ENCODE results near the gene BABAM2.
A peak's percentile ranks its signal among the peaks of the same experiment; 100 is the strongest.
"Not testable (repeated sequence)": the region's sequence is repeated elsewhere in the genome, so short reads cannot be mapped to it uniquely, and the experiment has no call there.

The BABAM2 gene

GRCh38 chr2:27988306-27988705 lies 97.8 kb downstream of the BABAM2 start:
- DNase-seq: no peak

DNA sequence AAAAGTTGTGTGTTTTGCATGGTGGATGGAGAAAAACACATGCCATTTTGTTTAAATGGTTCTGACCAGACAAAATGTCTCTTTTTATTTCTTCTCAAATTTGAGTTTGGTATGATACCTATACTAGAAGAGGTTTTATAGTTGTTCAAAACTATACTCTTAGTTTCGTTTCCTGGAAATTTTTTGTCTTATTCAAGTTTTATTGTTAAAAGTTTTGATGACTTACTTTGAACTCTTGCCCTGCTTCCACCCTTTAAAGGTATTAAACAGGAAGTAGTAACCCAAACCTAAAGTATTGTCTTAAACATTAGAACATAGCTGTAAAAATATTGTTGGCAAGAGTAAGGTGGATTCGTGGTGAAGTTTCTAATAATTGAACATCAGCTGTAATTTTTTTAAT lies 98.2 kb downstream of the BABAM2 start:
- no peak for DNase-seq

GRCh38 chr2:27989149-27989548 lies 98.6 kb downstream of the BABAM2 start:
- DNase-seq: no peak

DNA sequence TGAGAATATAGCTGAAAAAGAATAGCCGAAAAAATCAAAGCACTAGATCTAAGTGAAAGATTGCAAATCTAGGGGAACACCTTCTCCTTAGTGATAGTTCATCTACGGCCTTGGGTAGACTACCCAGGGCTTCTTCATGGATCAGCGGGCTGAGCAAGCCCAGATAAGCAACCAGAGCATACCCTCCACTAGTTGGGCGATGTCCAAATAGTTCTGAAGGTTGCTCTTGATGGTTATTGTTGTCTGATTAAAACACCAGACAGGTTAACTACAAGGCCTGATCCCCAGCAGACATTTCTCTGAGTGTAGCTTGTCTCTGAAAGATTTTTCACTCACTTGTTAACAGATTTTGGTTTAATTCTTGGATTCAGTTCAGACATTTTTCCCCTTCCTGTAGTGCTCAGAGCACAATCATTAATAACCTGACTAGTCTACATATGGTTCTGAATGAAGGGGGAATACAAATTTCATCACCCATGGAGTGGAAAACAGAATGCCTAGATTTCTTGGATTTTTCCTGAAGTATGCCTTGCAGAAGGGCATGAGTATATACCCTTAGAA lies 99.6 kb downstream of the BABAM2 start:
- DNase-seq: peak; percentile 78

DNA sequence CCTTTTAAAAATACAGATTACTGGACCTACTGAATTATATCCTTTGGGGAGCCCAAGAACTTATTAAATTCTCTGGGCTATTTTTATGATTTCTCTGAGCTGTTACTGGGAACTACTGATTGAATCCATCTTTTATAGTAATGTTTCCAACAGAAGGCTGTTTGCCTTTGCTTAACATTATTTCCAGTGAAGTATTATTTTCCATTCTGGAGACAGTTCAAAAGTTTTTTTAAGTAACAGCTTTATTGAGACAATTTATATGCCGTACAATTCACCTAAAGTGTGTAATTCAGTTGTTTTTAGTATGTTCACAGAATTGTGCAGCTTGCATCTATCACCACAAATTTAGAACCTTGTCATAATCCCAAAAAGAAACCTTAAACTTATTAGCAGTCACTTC lies 100.6 kb downstream of the BABAM2 start:
- no peak for DNase-seq

DNA sequence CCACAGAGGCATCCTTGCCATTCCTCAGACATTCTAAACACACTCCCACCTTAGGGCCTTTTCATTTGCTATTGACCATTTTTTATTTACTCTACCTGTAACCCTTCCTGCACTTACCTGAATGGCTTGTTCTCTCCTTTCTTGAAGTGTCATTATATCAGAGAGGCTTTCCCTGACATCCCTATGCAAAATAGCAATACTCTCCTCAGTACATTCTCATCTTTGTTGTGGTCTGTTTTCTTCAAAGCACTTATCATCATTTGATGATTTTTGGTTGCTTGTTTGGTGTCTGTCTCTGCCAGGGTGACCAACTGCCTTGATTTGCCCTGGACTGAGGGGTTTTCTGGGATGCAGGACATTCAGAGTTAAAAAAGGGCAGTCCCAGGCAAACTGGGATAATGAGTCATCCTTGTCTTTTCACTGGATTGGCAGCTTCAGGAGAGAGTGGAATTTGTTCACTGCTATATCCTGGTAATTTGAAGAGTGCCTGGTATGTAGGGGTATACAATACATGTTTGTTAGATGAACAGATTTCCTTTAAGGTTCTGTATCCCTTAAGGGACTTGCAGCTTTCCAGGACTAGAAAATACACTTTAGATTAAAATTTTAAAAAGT lies 102.4 kb downstream of the BABAM2 start:
- peak; percentile 87 for DNase-seq

DNA sequence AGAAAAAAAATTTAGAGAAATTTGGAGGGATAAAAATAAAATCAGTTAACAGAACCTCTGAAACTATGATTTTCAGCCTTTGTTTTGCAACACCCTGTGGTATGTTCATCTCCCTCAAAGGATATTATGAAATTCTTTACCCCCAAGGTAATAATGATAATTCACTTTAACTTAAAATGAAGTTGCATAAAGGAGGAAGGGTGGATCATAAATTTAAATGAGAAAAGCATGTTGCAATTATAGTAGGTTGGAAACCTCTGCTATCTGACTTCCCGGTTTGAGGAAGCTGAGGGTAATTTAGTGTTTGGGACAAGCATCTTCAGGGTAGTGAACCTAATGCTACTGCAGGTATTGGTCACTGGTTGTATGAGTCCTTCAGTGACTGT lies 102.9 kb downstream of the BABAM2 start:
- no peak for DNase-seq

DNA sequence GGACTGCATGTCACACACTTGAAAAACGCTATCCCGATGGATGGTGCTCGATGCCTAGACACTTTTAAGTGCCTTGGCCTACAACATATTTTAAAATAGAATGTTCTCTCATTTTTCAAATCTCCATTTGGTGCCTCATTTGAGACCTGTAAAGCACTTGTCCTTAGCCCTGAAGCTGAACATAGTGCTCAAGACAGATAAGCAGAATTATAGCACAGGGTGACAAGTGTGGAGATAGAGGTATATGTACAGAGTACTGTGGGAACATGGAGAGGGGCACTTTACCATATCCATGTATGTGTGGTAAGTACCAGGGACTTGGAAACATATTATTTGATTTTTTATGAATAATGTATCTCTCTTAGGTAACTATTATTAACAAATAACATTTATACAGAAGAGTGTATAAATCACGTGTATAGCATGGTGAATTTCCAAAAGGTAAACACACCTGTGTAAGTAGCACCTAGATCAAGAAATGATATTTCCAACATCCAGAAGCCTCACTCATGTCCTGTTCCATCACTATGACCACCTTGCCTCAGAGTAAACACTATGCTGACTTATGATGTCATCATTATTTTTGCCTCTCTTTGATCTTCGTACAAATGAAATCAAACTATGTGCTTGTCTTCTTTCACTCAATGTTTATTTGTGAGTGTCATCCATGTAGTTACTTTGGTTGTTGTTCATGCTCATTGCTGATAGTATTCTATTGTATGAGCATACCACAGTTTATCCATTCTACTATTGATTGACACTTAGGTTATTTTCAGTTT lies 103.6 kb downstream of the BABAM2 start:
- DNase-seq: no peak

DNA sequence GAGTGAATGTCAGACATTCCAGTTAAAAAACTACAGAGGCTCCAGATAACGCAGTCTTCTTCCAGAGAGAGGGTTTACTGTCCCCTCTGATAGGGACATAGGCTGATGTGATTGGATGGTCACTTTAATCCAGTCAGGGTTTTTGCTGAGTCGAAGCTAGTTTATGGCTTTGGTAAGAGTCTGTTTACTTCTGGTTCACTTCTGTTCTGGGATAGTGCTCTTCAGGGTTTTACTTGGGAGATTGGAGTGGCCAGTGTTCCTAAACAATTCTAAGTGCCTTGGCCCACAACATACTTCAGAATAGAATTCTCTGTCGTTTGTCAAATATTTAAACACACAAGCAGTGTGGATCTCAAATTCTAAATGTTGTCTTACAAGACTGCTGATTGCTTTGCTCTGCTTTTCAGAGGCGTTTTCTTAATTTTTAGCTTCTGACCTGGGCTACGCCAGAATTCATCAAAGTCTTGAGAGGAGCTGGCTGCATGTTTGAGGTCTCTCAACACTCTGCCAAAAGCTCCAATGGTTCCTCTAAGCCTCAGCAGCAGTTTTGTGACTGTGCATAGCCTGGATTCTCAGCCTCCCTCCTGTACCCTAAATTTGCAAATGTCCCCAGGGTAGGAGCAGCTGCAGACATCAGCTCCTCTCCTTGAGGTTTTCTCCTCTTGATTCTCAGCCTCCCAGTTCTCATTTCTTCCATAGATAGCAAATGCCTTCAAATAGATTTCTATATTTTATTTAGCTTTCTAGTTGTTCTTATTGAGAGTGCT lies 105.8 kb downstream of the BABAM2 start:
- DNase-seq: no peak

DNA sequence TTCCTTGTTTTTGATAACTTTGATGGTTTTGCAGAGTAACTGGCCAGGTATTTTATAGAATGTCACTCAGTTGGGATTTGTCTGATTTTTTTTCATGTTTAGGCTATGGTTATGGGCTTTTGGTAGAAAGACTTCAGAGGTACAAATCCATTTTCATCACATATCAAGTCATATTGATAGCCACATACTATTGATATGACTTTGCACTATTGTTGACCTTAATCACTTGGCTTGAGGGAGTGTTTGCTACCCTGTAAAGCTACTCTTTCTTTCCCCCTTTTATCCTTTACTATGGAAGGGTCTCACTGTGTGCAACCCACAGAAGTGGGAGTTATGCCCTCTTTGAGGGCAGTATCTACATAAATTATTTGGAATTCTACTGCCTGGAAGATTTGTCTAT lies 109.8 kb downstream of the BABAM2 start:
- no peak for DNase-seq

GRCh38 chr2:28002181-28002580 lies 111.7 kb downstream of the BABAM2 start:
- DNase-seq: no peak

- DNase-seq: peak; percentile 93
Measured at GRCh38 chr2:28004086-28004485, 113.6 kb downstream of the BABAM2 start.

DNA sequence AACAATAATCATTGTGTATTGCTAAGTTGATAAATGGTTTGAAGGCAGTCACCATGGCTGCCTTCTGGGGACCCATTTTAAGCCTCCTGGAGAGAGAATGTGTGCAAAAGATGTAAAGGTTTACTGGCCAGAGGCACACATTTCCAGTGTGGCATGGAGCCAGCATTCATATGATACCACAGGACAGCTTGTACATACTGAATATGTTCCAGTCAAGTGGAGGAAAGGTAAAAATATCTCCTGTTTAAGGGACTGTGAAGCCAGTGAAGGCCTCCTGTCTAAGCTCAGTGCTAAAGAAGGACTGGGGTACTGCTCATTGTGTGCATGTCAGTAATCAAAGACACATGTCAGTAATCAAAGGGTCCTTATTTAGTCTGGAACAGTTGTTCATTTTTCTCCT lies 119.2 kb downstream of the BABAM2 start:
- peak; percentile 21 for DNase-seq

DNA sequence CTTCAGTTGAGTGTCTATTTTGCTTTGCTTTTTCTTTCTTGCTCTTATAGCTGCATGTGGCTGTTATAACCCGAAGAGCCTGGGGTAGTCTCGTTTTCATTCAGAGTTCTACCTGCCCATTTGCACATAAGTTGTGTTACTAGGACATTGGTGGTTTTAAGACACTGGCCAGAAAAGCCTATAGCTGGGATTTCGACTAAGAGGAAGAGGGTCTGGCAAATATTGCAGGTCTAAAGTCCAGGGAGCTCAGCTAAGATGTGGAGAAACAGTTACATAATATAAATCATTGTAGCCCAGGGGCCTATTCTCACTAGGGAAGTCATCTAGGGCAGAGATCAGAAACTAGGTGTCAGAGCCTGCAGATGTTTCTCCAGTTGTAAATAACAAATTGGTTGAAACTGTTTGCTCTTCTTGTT lies 120.8 kb downstream of the BABAM2 start:
- no peak for DNase-seq

DNA sequence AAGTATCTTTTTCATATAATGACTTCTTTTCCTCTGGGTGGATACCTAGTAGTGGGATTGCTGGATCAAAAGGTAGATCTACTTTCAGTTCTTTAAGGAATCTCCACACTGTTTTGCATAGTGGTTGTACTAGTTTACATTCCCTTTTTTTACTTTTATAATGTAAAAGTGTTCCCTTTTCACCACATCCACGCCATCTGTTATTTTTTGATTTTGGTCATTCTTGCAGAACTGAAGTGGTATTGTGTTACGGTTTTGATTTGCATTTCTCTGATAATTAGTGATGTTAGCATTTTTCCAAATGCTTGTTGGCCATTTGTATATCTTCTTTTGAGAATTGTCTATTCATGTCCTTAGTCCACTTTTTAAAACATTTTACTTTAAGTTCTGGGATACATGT lies 127.9 kb downstream of the BABAM2 start:
- DNase-seq: not testable (repeated sequence)

- not testable (repeated sequence) for DNase-seq
Measured at GRCh38 chr2:28019521-28019920, 129.0 kb downstream of the BABAM2 start.

- DNase-seq: no peak
Measured at GRCh38 chr2:28021898-28022297, 131.4 kb downstream of the BABAM2 start.

GRCh38 chr2:28025123-28025522 lies 134.6 kb downstream of the BABAM2 start:
- peak; percentile 45 for DNase-seq

DNA sequence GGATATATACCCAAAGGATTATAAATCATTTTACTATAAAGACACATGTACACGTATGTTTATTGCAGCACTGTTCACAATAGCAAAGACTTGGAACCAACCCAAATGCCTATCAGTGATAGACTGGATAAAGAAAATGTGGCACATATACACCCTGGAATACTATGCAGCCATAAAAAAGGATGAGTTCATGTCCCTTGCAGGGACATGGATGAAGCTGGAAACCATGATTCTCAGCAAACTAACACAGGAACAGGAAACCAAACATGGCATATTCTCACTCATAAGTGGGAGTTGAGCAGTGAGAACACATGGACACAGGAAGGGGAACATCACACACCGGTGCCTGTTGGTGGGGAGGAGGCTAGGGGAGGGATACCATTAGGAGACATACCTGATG lies 135.7 kb downstream of the BABAM2 start:
- DNase-seq: not testable (repeated sequence)

GRCh38 chr2:28028025-28028424 lies 137.5 kb downstream of the BABAM2 start:
- no peak for DNase-seq

- no peak for DNase-seq
Measured at GRCh38 chr2:28030600-28030999, 140.1 kb downstream of the BABAM2 start.

DNA sequence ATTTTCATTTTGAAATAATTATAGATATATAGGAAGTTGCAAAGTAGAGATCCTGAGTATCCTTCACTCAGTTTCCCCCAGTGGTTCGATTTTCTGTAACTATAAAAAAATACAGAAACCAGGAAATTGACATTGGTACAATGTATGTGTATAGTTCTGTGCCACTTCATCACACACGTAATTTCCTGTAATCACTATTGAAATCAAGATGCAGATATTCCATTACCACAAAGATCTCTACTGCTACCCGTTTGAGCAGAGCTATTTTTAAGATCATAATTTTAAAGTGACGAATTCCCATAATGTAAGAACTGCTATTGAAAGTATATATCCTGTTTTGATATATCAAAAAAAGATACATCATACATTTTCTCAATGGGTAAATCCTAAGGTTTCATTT lies 142.3 kb downstream of the BABAM2 start:
- DNase-seq: no peak

DNA sequence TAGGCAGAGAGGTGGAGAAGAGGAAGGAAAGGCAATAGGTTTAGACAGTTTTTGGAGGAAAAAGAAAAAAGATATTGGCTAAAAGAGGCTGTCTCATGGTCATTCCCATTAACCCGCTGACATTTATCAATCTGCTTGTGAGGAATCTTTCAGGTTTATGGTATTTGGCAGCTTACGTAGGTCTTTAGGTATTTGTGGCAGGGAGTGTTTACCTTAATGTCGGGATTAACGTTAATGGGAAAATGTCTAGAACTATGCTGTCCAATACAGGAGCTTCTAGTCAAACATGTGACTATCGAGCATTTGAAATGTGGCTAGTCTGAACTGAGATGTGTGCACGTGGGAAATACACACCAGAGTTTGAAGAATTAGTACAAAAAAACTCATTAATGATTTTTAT lies 144.2 kb downstream of the BABAM2 start:
- no peak for DNase-seq

Data from fibroblast of skin of right biceps (primary cell).